DOHH2 (cell line): ENCODE data around the gene ZNRF1.

Experiments
- CTCF ChIP-seq: fragments of 200-600 bp; sonication (generic); IDR thresholded peaks from one replicate; pipeline ENCODE4 v1.5.1; 2014; ENCODE audit warnings: antibody characterized with exemption, mild to moderate bottlenecking, low read depth, low read length; ENCODE audit not compliant: poor library complexity, severe bottlenecking
- EZH2phosphoT487 ChIP-seq: fragments of 200-600 bp; sonication (generic); IDR thresholded peaks from 2 replicates; pipeline ENCODE4 v1.6.1; 2017; ENCODE audit warnings: borderline replicate concordance, mild to moderate bottlenecking, antibody characterized with exemption, low read length, moderate library complexity, mixed read lengths

- TF ChIP-seq CTCF (no peak), EZH2phosphoT487 (no peak)
Measured at GRCh38 chr16:75017670-75018525, 19.1 kb downstream of the ZNRF1 start.
